ENCODE data around the gene DCTN2.

GRCh38 chr12:57488402-57489156 lies 58.4 kb downstream of the DCTN2 start:
- TF ChIP-seq EP300 (IDR thresholded peaks at IDR 0.05) (no peak), POLR2A (IDR thresholded peaks at IDR 0.05) (no peak)
